HepG2 (cell line): Measurements from ENCODE around the gene COL26A1. TPM values are rescaled to one million over a fixed set of nuclear protein-coding genes. Genes with fewer than 3 reads are reported as not detected.

Experiments used
- CCAR2 ChIP-seq: fragments of 200-400 bp; formaldehyde crosslinking; optimal IDR thresholded peaks from 2 replicates; pipeline ENCODE3; 2018; ENCODE audit warnings: low read depth, mild to moderate bottlenecking, low read length, moderate library complexity
- EHMT2 ChIP-seq: fragments of 200-600 bp; sonication (generic); IDR thresholded peaks from 2 replicates; pipeline ENCODE4 v1.7.0; 2017; ENCODE audit warnings: antibody characterized with exemption, low read depth, low read length, borderline replicate concordance
- ELF3 ChIP-seq: IDR thresholded peaks from 2 replicates; pipeline ENCODE4 v1.6.1; 2016; ENCODE audit warnings: missing genetic modification reagents, missing compliant biosample characterization
- ELF4 ChIP-seq: sonication (generic); formaldehyde crosslinking; IDR thresholded peaks from 2 replicates; pipeline ENCODE4 v1.5.0; 2020; ENCODE audit warnings: missing genetic modification reagents, mild to moderate bottlenecking, moderate library complexity, borderline replicate concordance
- GATA4 ChIP-seq: sonication (generic); IDR thresholded peaks from 2 replicates; pipeline ENCODE4 v1.6.1; 2016; ENCODE audit warnings: antibody characterized with exemption, low read depth, borderline replicate concordance
- HDAC1 ChIP-seq: sonication (generic); formaldehyde crosslinking; IDR thresholded peaks from 2 replicates; pipeline ENCODE4 v1.5.1; 2020; ENCODE audit warnings: mild to moderate bottlenecking, missing genetic modification reagents
- HMGXB3 ChIP-seq: sonication (generic); formaldehyde crosslinking; IDR thresholded peaks from 2 replicates; pipeline ENCODE4 v1.4.0; 2020; ENCODE audit warnings: missing genetic modification reagents, borderline replicate concordance
- MBD4 ChIP-seq: IDR thresholded peaks from 2 replicates; pipeline ENCODE4 v1.6.1; 2012; ENCODE audit warnings: low read length, inconsistent platforms, borderline replicate concordance
- SATB2 ChIP-seq: sonication (generic); formaldehyde crosslinking; IDR thresholded peaks from 2 replicates; pipeline ENCODE4 v1.5.0; 2020; ENCODE audit warnings: missing genetic modification reagents
- SETDB1 ChIP-seq: sonication (generic); formaldehyde crosslinking; IDR thresholded peaks from 2 replicates; pipeline ENCODE4 v1.5.1; 2020; ENCODE audit warnings: missing genetic modification reagents, mild to moderate bottlenecking, borderline replicate concordance
- SMARCC2 ChIP-seq: fragments of 450-650 bp; IDR thresholded peaks from 2 replicates; pipeline ENCODE4 v1.6.1; 2017; ENCODE audit warnings: antibody characterized with exemption, mild to moderate bottlenecking
- SRSF1 ChIP-seq: fragments of 200-400 bp; formaldehyde crosslinking; optimal IDR thresholded peaks from 2 replicates; pipeline ENCODE3; 2017; ENCODE audit warnings: mild to moderate bottlenecking, low read depth, low read length, moderate library complexity
- STAG1 ChIP-seq: sonication (generic); formaldehyde crosslinking; IDR thresholded peaks from 2 replicates; pipeline ENCODE4 v1.4.0; 2020; ENCODE audit warnings: missing genetic modification reagents
- YY1 ChIP-seq: IDR thresholded peaks from 2 replicates; pipeline ENCODE4 v1.6.1; 2011; ENCODE audit warnings: low read length, low read depth, moderate library complexity, mild to moderate bottlenecking; ENCODE audit not compliant: insufficient read depth, insufficient replicate concordance
- ZBED4 ChIP-seq: sonication (generic); formaldehyde crosslinking; IDR thresholded peaks from 2 replicates; pipeline ENCODE4 v1.4.0; 2020; ENCODE audit warnings: missing genetic modification reagents, borderline replicate concordance
- ZBTB38 ChIP-seq: sonication (generic); formaldehyde crosslinking; IDR thresholded peaks from 2 replicates; pipeline ENCODE4 v1.5.1; 2020; ENCODE audit warnings: mild to moderate bottlenecking, missing genetic modification reagents
- ZFP36 ChIP-seq: fragments of 150-350 bp; IDR thresholded peaks from 2 replicates; pipeline ENCODE4 v1.6.1; 2018; ENCODE audit warnings: borderline replicate concordance, low read length, low read depth; ENCODE audit not compliant: partially characterized antibody
- ZFYVE20 ChIP-seq: sonication (generic); formaldehyde crosslinking; IDR thresholded peaks from 2 replicates; pipeline ENCODE4 v1.8.0; 2023; ENCODE audit warnings: low read depth, mild to moderate bottlenecking, moderate library complexity, missing genetic modification reagents, borderline replicate concordance
- ZNF329 ChIP-seq: sonication (generic); formaldehyde crosslinking; IDR thresholded peaks from 2 replicates; pipeline ENCODE4 v1.9.0; 2021; ENCODE audit warnings: low read depth, mild to moderate bottlenecking, missing genetic modification reagents
- ZNF446 ChIP-seq: sonication (generic); formaldehyde crosslinking; IDR thresholded peaks from 2 replicates; pipeline ENCODE4 v1.5.0; 2020; ENCODE audit warnings: mild to moderate bottlenecking, missing genetic modification reagents
- ZNF740 ChIP-seq: sonication (generic); formaldehyde crosslinking; IDR thresholded peaks from 2 replicates; pipeline ENCODE4 v1.4.0; 2020; ENCODE audit warnings: missing genetic modification reagents
- ZNF747 ChIP-seq: sonication (generic); formaldehyde crosslinking; IDR thresholded peaks from 2 replicates; pipeline ENCODE4 v1.8.1; 2023; ENCODE audit warnings: missing genetic modification reagents, mild to moderate bottlenecking, borderline replicate concordance
- ZSCAN25 ChIP-seq: sonication (generic); formaldehyde crosslinking; IDR thresholded peaks from 2 replicates; pipeline ENCODE4 v1.8.0; 2022; ENCODE audit warnings: mild to moderate bottlenecking, missing genetic modification reagents
- polyA plus RNA-seq, 8 experiments: library from polyadenylated mRNA; depleted of rRNA in 3 of 8; stranded (reverse) in 7 of 8; unstranded in 1 of 8; fragments of >200 nt; fragmentation: Illumina TruSeq in 4 of 8; extraction: Trizol in 4 of 8; gene quantifications; 2 replicates each; pipeline versions ENCODE4 v1.2.1 to v1.2.3, GENCODE V29; 2011 to 2016; ENCODE audit warnings: low read depth in 4 of 8, missing spikeins in 1 of 8, mixed read lengths in 1 of 8; ENCODE audit not compliant: insufficient read depth in 1 of 8
- total RNA-seq, 5 experiments: library from RNA; depleted of rRNA; stranded (reverse); fragments of >200 nt; fragmentation: Illumina TruSeq; extraction: Trizol; gene quantifications; 2 replicates each; pipeline ENCODE4 v1.2.3, GENCODE V29; 2016; ENCODE audit warnings: low read depth in 1 of 5

Gene COL26A1
- total and polyA plus RNA-seq, 2 of the 13 experiments (the other 11 are each of a cell fraction or from before 2014, with no cell fraction given): 7.8 to 9.2 TPM

- TF ChIP-seq ZBED4 (CRISPR knock-in tag): no peak; the same call in 1 of the 2 replicates
- TF ChIP-seq SMARCC2: no peak
- TF ChIP-seq HMGXB3 (CRISPR knock-in tag): no peak
- no peak for TF ChIP-seq ZNF446 (CRISPR knock-in tag)
- no peak for TF ChIP-seq EHMT2
- no peak for TF ChIP-seq SATB2 (CRISPR knock-in tag)
- TF ChIP-seq MBD4: no peak
- no peak for TF ChIP-seq ZNF329 (CRISPR knock-in tag)
- TF ChIP-seq SRSF1: no peak
- peak; percentile 85 for TF ChIP-seq HDAC1
- TF ChIP-seq ELF3 (CRISPR knock-in tag): peak; percentile 77
- TF ChIP-seq ZNF747 (CRISPR knock-in tag): peak; percentile 81; the same call in 1 of the 2 replicates
- no peak for TF ChIP-seq ZFYVE20
- peak; percentile 40; the same call in 1 of the 2 replicates for TF ChIP-seq ZSCAN25 (CRISPR knock-in tag)
- peak; percentile 21 for TF ChIP-seq CCAR2
- no peak for TF ChIP-seq ZFP36
- peak; percentile 65 for TF ChIP-seq YY1
- TF ChIP-seq GATA4: 0 out of 2 replicates have a peak, but pooled peaks have one; percentile 28
- TF ChIP-seq ZBTB38 (CRISPR knock-in tag): 0 out of 2 replicates have a peak, but pooled peaks have one; percentile 41
- no peak for TF ChIP-seq SETDB1 (CRISPR knock-in tag)
- TF ChIP-seq ZNF740 (CRISPR knock-in tag): no peak
- TF ChIP-seq ELF4 (CRISPR knock-in tag): no peak
- peak; percentile 27 for TF ChIP-seq STAG1
These were observed 28.2 kb downstream of the COL26A1 start (continued) for GRCh38 chr7:101390901-101391301.
